ENCODE data around the gene MAP3K8. TPM values are rescaled to one million over a fixed set of nuclear protein-coding genes. Genes with fewer than 3 reads are reported as not detected.

The MAP3K8 gene
- total and polyA plus RNA-seq, 10 of the 15 experiments (the other 5 are each of a cell fraction or from before 2014, with no cell fraction given): 25.5 to 115 (median 40.2) TPM

GRCh38 chr10:30411263-30411662 lies 22.7 kb upstream of the MAP3K8 start:
- Histone ChIP-seq H3K9ac (ENCODE audit: control insufficient read depth, insufficient read depth, low read length) (no peak overlapping the region), H3K4me1 (ENCODE audit: control insufficient read depth, insufficient read depth, low read length) (peaks cover 16% of the 10 kb centered on the region), H2AFZ (ENCODE audit: control insufficient read depth, low read depth, low read length) (no peak overlapping the region), H3K27me3 (replicated peaks in 1 of 2; ENCODE audit: control insufficient read depth in 2 of 2, insufficient read depth in 2 of 2, low read length in 1 of 2) (no peaks in the 10 kb centered on the region), H3K79me2 (ENCODE audit: control insufficient read depth, insufficient read depth, low read length) (0 out of 2 replicates have a peak, but pooled peaks cover 2% of the 10 kb centered on the region), H3K9me3 (replicated peaks; ENCODE audit: control insufficient read depth, insufficient read depth, low read length) (no peaks in the 10 kb centered on the region; the same call in 2 of the 3 replicates), H3K4me2 (ENCODE audit: control insufficient read depth, insufficient read depth) (no peak overlapping the region), H4K20me1 (ENCODE audit: control insufficient read depth, insufficient read depth) (no peaks in the 10 kb centered on the region), H3K4me3 (no peak overlapping the region), H3K36me3 (ENCODE audit: control insufficient read depth in 2 of 2, insufficient read depth in 2 of 2, low read length in 1 of 2) (no peaks in the 10 kb centered on the region), H3K27ac (ENCODE audit: control insufficient read depth, insufficient read depth) (no peak overlapping the region)
- ATAC-seq (no peak), FAIRE-seq (no peak), DNase-seq (ENCODE audit: low read depth, low spot score) (no peak)
- intact Hi-C loops (cut with micrococcal nuclease; ENCODE audit: unreplicated experiment): loop anchor here (5.0 kb wide), 2 partner anchors 36 to 181 kb away; no protein-coding TSS in a partner anchor
- ChIA-PET CTCF (interaction anchor here (0.7 to 13.8 kb wide), 12 partner anchors 10 to 183 kb away, joined by 3 to 217 read pairs (median 6); no protein-coding TSS in a partner anchor), SMC1A (ENCODE audit: uncharacterized antibody, unreplicated experiment) (interaction anchor here (0.8 to 14.7 kb wide), 12 partner anchors 17 to 179 kb away, joined by 3 to 236 read pairs (median 3); no protein-coding TSS in a partner anchor), RAD21 (ENCODE audit: unreplicated experiment) (interaction anchor here (1.0 to 14.3 kb wide), 6 partner anchors 21 to 180 kb away, joined by 3 to 255 read pairs (median 6); partner anchors contain the start of gene MAP3K8), POLR2A (interaction anchor here (0.7 to 1.7 kb wide), 2 partner anchors 17 to 27 kb away, joined by 4 to 5 read pairs; no protein-coding TSS in a partner anchor)
- TF ChIP-seq JUNB (IDR thresholded peaks at IDR 0.05): peak; percentile 58
- no peak for TF ChIP-seq IRF3 (IDR thresholded peaks at IDR 0.05)
- no TSS peak for BruUV-seq (replicated peaks)
- 100% methylated on average over 1 of the region's 1 CpG for WGBS (ENCODE audit: insufficient coverage, insufficient replicate concordance, low lambda C conversion rate, missing lambda C conversion rate)
- in situ Hi-C loops (cut with MboI): no loop called here

DNA sequence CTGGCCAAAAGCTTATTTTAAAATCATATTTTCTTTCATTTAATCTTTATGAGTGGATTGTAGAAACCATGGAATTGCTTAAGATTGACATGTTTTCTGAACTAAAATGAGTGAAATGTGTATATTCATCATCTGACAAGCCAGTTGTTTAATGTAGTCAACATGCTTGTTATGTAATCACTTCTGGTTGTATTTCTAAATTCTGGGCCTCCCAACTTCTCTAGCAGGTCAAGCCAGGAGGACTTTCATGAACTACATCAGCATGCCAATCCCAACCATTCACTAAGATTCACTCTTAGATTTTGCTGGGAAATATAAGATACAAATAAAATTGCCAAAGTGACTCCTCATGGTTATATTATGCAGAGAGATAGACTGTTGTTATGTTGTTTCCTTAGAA lies 21.1 kb upstream of the MAP3K8 start:
- H3K27ac ChIP-seq (ENCODE audit: control insufficient read depth, insufficient read depth): no peak overlapping the region
- in situ Hi-C loops (cut with MboI) (no loop called here), intact Hi-C loops (cut with micrococcal nuclease; ENCODE audit: unreplicated experiment) (loop anchor here (5.0 kb wide), 2 partner anchors 34 to 179 kb away; no protein-coding TSS in a partner anchor)
- ChIA-PET CTCF (interaction anchor here (0.6 to 13.8 kb wide), 9 partner anchors 18 to 180 kb away, joined by 3 to 217 read pairs (median 8); no protein-coding TSS in a partner anchor), POLR2A (interaction anchor here (0.6 to 1.6 kb wide), 3 partner anchors 25 to 129 kb away, joined by 3 to 7 read pairs (median 4); no protein-coding TSS in a partner anchor), RAD21 (ENCODE audit: unreplicated experiment) (interaction anchor here (2.2 to 14.3 kb wide), 4 partner anchors 20 to 178 kb away, joined by 5 to 255 read pairs (median 108); partner anchors contain the start of gene MAP3K8), SMC1A (ENCODE audit: uncharacterized antibody, unreplicated experiment) (interaction anchor here (1.3 to 14.7 kb wide), 10 partner anchors 25 to 178 kb away, joined by 3 to 236 read pairs (median 16); no protein-coding TSS in a partner anchor)
- no TSS peak for BruUV-seq (replicated peaks)
- H3K79me2 ChIP-seq (ENCODE audit: control insufficient read depth, insufficient read depth, low read length): 0 out of 2 replicates have a peak, but pooled peaks cover 2% of the 10 kb centered on the region
- H4K20me1 ChIP-seq (ENCODE audit: control insufficient read depth, insufficient read depth): no peaks in the 10 kb centered on the region
- H2AFZ ChIP-seq (ENCODE audit: control insufficient read depth, low read depth, low read length): no peak overlapping the region
- no peak overlapping the region for H3K9ac ChIP-seq (ENCODE audit: control insufficient read depth, insufficient read depth, low read length)
- peaks cover 21% of the 10 kb centered on the region for H3K4me1 ChIP-seq (ENCODE audit: control insufficient read depth, insufficient read depth, low read length)
- ATAC-seq (no peak), DNase-seq (ENCODE audit: low read depth, low spot score) (no peak), FAIRE-seq (no peak)
- no peaks in the 10 kb centered on the region for H3K27me3 ChIP-seq (replicated peaks in 1 of 2; ENCODE audit: control insufficient read depth in 2 of 2, insufficient read depth in 2 of 2, low read length in 1 of 2)
- no peak overlapping the region for H3K4me2 ChIP-seq (ENCODE audit: control insufficient read depth, insufficient read depth)
- H3K4me3 ChIP-seq: no peak overlapping the region
- no peaks in the 10 kb centered on the region for H3K9me3 ChIP-seq (replicated peaks; ENCODE audit: control insufficient read depth, insufficient read depth, low read length)
- no peaks in the 10 kb centered on the region for H3K36me3 ChIP-seq (ENCODE audit: control insufficient read depth in 2 of 2, insufficient read depth in 2 of 2, low read length in 1 of 2)
- TF ChIP-seq SIX5 (IDR thresholded peaks at IDR 0.05; ENCODE audit: low read depth, low read length, severe bottlenecking): no peak
- TF ChIP-seq HSF1 (IDR thresholded peaks at IDR 0.05; ENCODE audit: low read depth, low read length): no peak
- TF ChIP-seq MTA3 (IDR thresholded peaks at IDR 0.05; ENCODE audit: borderline replicate concordance, low read length): no peak
- no peak for TF ChIP-seq STAT3 (IDR thresholded peaks at IDR 0.05; ENCODE audit: low read depth, low read length)
- TF ChIP-seq WRNIP1 (IDR thresholded peaks at IDR 0.05; ENCODE audit: borderline replicate concordance, low read depth, low read length): no peak
- no peak for TF ChIP-seq FOXK2 (IDR thresholded peaks at IDR 0.05)
- TF ChIP-seq ASH2L (IDR thresholded peaks at IDR 0.05; ENCODE audit: borderline replicate concordance, low read depth): no peak
- TF ChIP-seq, protein P1, sequence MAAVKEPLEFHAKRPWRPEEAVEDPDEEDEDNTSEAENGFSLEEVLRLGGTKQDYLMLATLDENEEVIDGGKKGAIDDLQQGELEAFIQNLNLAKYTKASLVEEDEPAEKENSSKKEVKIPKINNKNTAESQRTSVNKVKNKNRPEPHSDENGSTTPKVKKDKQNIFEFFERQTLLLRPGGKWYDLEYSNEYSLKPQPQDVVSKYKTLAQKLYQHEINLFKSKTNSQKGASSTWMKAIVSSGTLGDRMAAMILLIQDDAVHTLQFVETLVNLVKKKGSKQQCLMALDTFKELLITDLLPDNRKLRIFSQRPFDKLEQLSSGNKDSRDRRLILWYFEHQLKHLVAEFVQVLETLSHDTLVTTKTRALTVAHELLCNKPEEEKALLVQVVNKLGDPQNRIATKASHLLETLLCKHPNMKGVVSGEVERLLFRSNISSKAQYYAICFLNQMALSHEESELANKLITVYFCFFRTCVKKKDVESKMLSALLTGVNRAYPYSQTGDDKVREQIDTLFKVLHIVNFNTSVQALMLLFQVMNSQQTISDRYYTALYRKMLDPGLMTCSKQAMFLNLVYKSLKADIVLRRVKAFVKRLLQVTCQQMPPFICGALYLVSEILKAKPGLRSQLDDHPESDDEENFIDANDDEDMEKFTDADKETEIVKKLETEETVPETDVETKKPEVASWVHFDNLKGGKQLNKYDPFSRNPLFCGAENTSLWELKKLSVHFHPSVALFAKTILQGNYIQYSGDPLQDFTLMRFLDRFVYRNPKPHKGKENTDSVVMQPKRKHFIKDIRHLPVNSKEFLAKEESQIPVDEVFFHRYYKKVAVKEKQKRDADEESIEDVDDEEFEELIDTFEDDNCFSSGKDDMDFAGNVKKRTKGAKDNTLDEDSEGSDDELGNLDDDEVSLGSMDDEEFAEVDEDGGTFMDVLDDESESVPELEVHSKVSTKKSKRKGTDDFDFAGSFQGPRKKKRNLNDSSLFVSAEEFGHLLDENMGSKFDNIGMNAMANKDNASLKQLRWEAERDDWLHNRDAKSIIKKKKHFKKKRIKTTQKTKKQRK (IDR thresholded peaks at IDR 0.05; ENCODE audit: low read depth, low read length): no peak
- TF ChIP-seq IKZF2 (IDR thresholded peaks at IDR 0.05): no peak
